ENCODE data around the gene PEPD. TPM values are rescaled to one million over a fixed set of nuclear protein-coding genes. Genes with fewer than 3 reads are reported as not detected.

PEPD gene
- total and polyA plus RNA-seq, 2 of the 4 experiments (the other 2 are of a cell fraction): 36.7 to 88.4 TPM

GRCh38 chr19:33469171-33470039, 52.2 kb downstream of the PEPD start:
- H3K27me3 ChIP-seq (ENCODE audit: control insufficient read depth, insufficient read depth, low read length): no peaks in the 10 kb centered on the region
- H3K14ac ChIP-seq (replicated peaks; ENCODE audit: low read depth, low read length): no peak overlapping the region
- H3K9me3 ChIP-seq (ENCODE audit: control insufficient read depth, insufficient read depth, low read length): no peaks in the 10 kb centered on the region
- DNase-seq (no peak), ATAC-seq (ENCODE audit: low read depth) (no peak)
- H2BK120ac ChIP-seq (ENCODE audit: low read depth, low read length): no peak overlapping the region
- no peak overlapping the region for H2BK20ac ChIP-seq (ENCODE audit: low read depth, low read length)
- peaks cover 7% of the 10 kb centered on the region; the same call in 1 of the 2 replicates for H4K20me1 ChIP-seq (ENCODE audit: insufficient read depth, low read length)
- H2BK5ac ChIP-seq (ENCODE audit: low read depth, low read length, poor library complexity, severe bottlenecking): no peak overlapping the region
- ChIA-PET CTCF (no interaction called here), POLR2A (ENCODE audit: unreplicated experiment) (no interaction called here)
- intact Hi-C loops (cut with micrococcal nuclease) (no loop called here), dilution Hi-C loops (cut with HindIII; ENCODE audit: low sequenced_read_pairs, unreplicated experiment) (no loop called here), in situ Hi-C loops (cut with MboI; ENCODE audit: low sequenced_read_pairs) (no loop called here)
- no peak overlapping the region for H3K4ac ChIP-seq (ENCODE audit: low read depth, low read length)
- H3K27ac ChIP-seq (ENCODE audit: insufficient read depth, low read length): no peak overlapping the region
- H4K91ac ChIP-seq (ENCODE audit: insufficient read depth, low read depth, low read length): no peak overlapping the region
- H3K4me1 ChIP-seq (ENCODE audit: control insufficient read depth, insufficient read depth, low read length): peaks cover 9% of the 10 kb centered on the region
- peaks cover 0 to 3% of the 10 kb centered on the region in 2 experiments; a peak in 1 of 4 replicates for H3K79me1 ChIP-seq (ENCODE audit: low read depth in 1 of 2, low read length in 2 of 2)
- no peak overlapping the region for H2AK9ac ChIP-seq (replicated peaks; ENCODE audit: low read depth, low read length, poor library complexity)
- H3K36me3 ChIP-seq (ENCODE audit: control insufficient read depth, insufficient read depth, low read length): no peaks in the 10 kb centered on the region
- H3K9me1 ChIP-seq (ENCODE audit: insufficient read depth, low read length): peaks cover 17% of the 10 kb centered on the region
- no peak overlapping the region for H2AK5ac ChIP-seq (ENCODE audit: low read depth, low read length)
- H3K4me2 ChIP-seq (ENCODE audit: low read depth, low read length): no peak overlapping the region
- H4K8ac ChIP-seq (ENCODE audit: low read depth in 2 of 2, low read length in 2 of 2): no peak overlapping the region
- no peak overlapping the region for H3K18ac ChIP-seq (ENCODE audit: low read depth, low read length)
- BruUV-seq (replicated peaks): no TSS peak
- no peak overlapping the region for H2AFZ ChIP-seq (replicated peaks; ENCODE audit: low read length, poor library complexity)
- no peak overlapping the region for H3K4me3 ChIP-seq (ENCODE audit: insufficient read depth, low read depth, low read length)
- H2BK15ac ChIP-seq (ENCODE audit: low read depth, low read length): no peak overlapping the region
- H4K5ac ChIP-seq (ENCODE audit: low read depth, low read length): no peak overlapping the region
- no peak overlapping the region for H3K23ac ChIP-seq (ENCODE audit: low read depth, low read length)
- H3K56ac ChIP-seq (ENCODE audit: extremely low read depth, insufficient read depth, low read length): no peak overlapping the region
- WGBS, 2 experiments (ENCODE audit: extremely low coverage in 2 of 2, insufficient read length in 1 of 2): 90% methylated on average over 5 of the region's 20 CpGs; no CpG with 5 or more reads in 1 of the 2 experiments
- H3K9ac ChIP-seq (ENCODE audit: low read depth, low read length): no peak overlapping the region
- TF ChIP-seq CEBPB (IDR thresholded peaks at IDR 0.05; ENCODE audit: low read depth, low read length): no peak
- no peak for TF ChIP-seq MAFK (IDR thresholded peaks at IDR 0.05; ENCODE audit: low read depth, low read length)
- no peak for TF ChIP-seq RAD21 (IDR thresholded peaks at IDR 0.05; ENCODE audit: low read length)
- no peak for TF ChIP-seq SMC3 (IDR thresholded peaks at IDR 0.05; ENCODE audit: low read depth, low read length)
- no peak for TF ChIP-seq CHD1 (IDR thresholded peaks at IDR 0.05; ENCODE audit: low read depth, low read length)
- TF ChIP-seq RCOR1 (IDR thresholded peaks at IDR 0.05; ENCODE audit: insufficient replicate concordance, low read length): no peak
- TF ChIP-seq, protein P1, sequence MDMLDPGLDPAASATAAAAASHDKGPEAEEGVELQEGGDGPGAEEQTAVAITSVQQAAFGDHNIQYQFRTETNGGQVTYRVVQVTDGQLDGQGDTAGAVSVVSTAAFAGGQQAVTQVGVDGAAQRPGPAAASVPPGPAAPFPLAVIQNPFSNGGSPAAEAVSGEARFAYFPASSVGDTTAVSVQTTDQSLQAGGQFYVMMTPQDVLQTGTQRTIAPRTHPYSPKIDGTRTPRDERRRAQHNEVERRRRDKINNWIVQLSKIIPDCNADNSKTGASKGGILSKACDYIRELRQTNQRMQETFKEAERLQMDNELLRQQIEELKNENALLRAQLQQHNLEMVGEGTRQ (IDR thresholded peaks at IDR 0.05; ENCODE audit: low read depth, low read length): no peak
- no peak for TF ChIP-seq NFE2L2 (IDR thresholded peaks at IDR 0.05; ENCODE audit: low read depth, low read length)
- no peak for TF ChIP-seq CTCF (conservative IDR thresholded peaks at IDR 0.05; ENCODE audit: low read depth, low read length)
- TF ChIP-seq POLR2A (IDR thresholded peaks at IDR 0.05; ENCODE audit: low read depth, low read length): no peak
- TF ChIP-seq MAZ (IDR thresholded peaks at IDR 0.05; ENCODE audit: borderline replicate concordance, low read depth, low read length): no peak
- no peak for TF ChIP-seq BHLHE40 (IDR thresholded peaks at IDR 0.05; ENCODE audit: low read depth, low read length)
- no peak for TF ChIP-seq ELK1 (IDR thresholded peaks at IDR 0.05; ENCODE audit: borderline replicate concordance, low read depth, low read length)
- no peak for TF ChIP-seq RFX5 (IDR thresholded peaks at IDR 0.05; ENCODE audit: low read depth, low read length)
- no peak for TF ChIP-seq FOS (IDR thresholded peaks at IDR 0.05; ENCODE audit: low read depth, low read length)
